GM19035 (cell line): ENCODE data around the gene RBM26.
"Not testable (repeated sequence)": the region's sequence is repeated elsewhere in the genome, so short reads cannot be mapped to it uniquely, and the experiment has no call there.

Experiments
- ATAC-seq: cut with Tn5 transposase; IDR thresholded peaks from one replicate; pipeline ENCODE4 v1.9.1; 2021; ENCODE audit not compliant: unreplicated experiment

Gene RBM26

GRCh38 chr13:79386125-79386826 is 19.8 kb downstream of the RBM26 start:
- ATAC-seq: peak; percentile 17

GRCh38 chr13:79385694-79386093 is 20.4 kb downstream of the RBM26 start:
- peak; percentile 93 for ATAC-seq

DNA sequence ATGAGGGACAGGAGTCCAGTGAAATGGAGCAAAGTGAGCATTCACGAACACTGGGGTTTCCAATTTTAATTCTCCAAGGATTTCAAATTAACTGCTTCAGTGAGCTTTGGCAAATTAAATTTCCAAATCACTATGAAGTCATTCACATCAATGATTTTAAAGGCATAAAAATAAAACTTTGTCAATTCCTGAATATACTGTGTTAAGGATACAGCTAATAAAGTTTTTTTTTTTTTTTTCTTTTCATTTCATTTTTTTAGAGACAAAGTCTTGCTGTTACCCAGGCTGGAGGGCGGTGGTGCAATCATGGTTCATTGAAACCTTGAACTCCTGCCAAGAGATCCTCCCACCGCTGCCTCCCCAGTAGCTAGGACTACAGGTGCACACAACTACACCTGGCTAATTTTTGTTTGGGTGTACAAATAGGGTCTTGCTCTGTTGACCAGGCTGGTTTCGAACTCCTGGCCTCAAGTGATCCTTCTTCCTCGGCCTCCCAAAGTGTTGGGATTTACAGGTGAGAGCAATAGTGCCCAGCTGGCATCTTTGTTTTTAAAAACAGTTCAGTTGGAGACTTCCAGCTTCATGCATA is 21.9 kb downstream of the RBM26 start:
- no peak for ATAC-seq

- peak; percentile 49 for ATAC-seq
These were observed 23.3 kb downstream of the RBM26 start for GRCh38 chr13:79382545-79383275.

- ATAC-seq: no peak
These were observed 25.1 kb downstream of the RBM26 start for GRCh38 chr13:79380997-79381396.

GRCh38 chr13:79379274-79379673 is 26.8 kb downstream of the RBM26 start:
- ATAC-seq: no peak

DNA sequence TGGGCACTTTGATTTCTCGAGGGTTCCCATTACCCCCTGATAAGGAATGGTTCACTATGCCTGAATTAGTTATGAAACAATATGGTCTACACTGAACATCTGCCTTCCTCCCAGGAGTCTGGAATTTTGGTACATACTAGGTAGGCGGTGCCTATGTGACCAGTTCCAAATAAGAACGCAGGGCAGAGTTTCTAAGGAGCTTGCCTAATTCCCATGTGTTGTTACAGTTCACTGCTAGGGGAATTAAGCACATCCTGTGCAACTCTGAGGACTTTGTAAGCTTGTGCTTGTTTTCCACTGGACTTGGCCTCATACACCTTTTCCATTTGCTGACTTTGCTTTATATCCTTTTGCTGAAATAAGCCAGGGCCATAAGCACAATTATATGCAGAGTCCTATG is 29.2 kb downstream of the RBM26 start:
- ATAC-seq: no peak

GRCh38 chr13:79374578-79374977 is 31.5 kb downstream of the RBM26 start:
- no peak for ATAC-seq

DNA sequence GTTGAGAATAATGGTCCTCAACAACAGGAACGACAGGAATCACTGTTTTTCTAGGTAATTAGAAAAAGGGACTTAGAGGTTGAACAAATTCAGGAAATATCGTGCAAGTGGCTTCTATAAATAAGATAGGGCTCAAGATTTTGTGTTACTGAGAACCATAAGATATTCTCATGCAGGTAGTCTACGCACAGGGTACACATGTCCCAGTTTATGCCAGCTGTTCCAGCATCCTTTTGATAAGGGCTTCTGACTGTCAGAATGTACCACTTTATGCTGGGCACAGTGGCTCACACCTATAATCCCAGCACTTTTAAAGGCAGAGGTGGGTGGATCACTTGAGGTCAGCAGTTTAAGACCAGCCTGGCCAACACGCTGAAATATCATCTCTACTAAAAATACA is 32.1 kb downstream of the RBM26 start:
- ATAC-seq: no peak

DNA sequence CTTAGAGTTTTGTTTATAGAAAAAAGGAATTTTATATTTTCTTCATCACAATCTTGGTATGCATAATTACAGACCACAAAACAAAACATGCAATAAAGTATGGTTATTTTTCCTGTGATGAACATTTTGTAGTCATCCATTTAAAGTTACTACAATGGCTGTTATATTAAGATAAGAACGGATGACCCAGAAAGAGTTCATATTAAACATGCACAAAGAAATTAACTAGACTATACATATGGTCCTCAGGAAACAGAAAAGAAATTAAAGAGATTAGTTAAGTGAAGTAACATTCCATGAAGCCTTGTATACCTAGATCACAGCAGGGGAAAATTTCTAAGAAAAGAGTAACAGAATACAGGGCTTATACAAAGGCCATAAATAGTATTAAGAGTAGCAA is 36.8 kb downstream of the RBM26 start:
- no peak for ATAC-seq

DNA sequence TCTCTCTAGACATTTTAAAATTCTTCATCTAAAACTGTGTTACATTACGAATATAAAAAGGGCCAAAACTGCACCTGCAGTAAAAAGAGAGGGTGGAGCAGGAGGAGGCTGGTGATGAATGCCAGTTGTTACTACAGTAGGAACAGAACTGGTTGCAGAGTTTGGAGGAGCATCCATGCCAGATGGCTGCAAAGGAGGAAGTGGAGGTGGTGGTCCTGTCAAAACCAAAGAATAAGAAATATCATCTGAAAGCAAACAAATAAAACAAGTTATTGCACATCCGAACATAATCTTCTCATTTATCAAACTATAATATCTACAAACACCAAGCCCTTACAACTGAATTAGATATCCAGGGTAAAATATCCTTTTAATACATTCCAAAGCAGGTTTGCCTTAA is 40.1 kb downstream of the RBM26 start:
- ATAC-seq: no peak

- no peak for ATAC-seq
These were observed 44.8 kb downstream of the RBM26 start for GRCh38 chr13:79361299-79361698.

DNA sequence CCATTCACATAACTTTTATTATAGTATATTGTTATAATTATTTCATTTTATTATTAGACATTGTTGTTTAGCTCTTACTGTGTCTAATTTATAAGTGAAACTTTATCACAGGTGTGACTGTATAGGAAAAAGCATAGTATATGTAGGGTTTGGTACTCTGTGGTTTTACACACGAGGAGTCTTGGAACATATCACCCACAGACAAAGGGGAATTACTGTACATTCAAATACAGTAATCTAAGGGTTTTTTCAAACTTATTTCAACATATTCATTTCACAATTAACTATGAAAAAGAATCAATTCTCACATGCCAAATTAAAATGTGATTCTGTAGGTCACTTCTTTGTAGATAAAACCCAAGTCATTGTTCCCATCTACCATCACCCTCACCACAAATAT is 46.0 kb downstream of the RBM26 start:
- no peak for ATAC-seq

- no peak for ATAC-seq
These were observed 47.0 kb downstream of the RBM26 start for GRCh38 chr13:79359064-79359463.

GRCh38 chr13:79354285-79354684 is 51.8 kb downstream of the RBM26 start:
- ATAC-seq: no peak

- ATAC-seq: no peak
These were observed 52.4 kb downstream of the RBM26 start for GRCh38 chr13:79353693-79354092.

DNA sequence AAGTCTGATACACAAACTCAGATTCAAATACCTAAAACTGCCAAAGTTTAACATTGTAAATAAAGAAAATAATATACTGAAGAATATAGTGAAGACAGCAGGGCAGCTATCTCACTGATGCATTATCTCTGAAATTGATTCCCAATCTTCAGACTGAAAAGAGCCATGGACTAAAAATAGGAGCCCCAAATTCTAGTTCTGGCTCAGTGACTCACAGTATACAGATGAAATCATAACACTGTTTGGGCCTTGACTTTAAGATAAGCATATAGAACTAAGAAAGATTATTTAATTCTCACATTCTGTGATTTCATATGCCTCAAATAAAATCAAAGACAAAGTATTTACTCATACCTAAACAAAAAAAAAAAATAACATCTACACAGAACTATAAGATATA is 53.9 kb downstream of the RBM26 start:
- no peak for ATAC-seq

GRCh38 chr13:79349608-79350007 is 56.4 kb downstream of the RBM26 start:
- ATAC-seq: not testable (repeated sequence)

GRCh38 chr13:79349011-79349410 is 57.0 kb downstream of the RBM26 start:
- no peak for ATAC-seq

DNA sequence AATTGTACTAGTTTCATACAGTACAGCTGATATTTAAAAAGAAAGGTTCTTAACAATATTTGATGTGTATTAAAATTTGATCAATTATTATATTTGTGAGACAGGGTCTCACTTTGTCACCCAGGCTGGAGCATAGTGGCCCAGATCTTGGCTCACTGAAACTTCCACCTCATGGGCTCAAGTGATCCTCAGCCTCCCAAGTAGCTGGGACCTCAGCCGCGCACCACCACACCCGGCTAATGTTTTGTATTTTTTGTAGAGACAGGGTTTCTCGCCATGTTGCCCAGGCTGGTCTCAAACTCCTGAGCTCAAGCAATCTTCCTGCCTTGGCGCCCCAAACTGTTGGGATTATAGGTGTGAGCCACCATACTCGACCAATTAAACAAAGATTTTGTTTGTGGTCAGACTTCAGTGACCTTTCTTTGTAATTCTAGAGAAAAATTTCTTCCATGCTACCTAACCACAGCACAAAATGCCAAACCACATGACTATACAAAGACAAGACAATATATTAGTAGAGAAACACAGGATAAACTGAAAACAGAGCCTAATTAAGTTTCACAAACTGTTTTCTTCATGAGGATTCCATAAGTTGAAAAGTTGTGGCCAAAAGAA is 59.6 kb downstream of the RBM26 start:
- no peak for ATAC-seq

DNA sequence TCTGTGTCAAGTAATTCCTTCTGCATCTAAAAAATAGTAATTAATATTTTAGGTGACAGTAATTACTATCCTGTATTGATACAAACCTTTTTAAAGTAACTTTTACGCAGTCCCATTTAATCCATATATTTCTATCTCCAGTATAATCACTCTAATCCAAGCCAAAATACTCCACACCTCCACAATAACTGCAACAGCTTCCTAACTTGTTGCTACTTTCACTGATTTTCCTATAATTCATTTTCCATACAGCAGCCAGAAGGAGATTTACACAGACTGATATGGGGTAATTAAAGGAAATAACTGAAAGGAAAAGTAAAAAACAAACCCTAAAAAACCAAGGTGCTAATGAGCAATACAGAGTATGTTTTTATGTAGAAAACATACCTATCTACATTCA is 64.9 kb downstream of the RBM26 start:
- no peak for ATAC-seq

DNA sequence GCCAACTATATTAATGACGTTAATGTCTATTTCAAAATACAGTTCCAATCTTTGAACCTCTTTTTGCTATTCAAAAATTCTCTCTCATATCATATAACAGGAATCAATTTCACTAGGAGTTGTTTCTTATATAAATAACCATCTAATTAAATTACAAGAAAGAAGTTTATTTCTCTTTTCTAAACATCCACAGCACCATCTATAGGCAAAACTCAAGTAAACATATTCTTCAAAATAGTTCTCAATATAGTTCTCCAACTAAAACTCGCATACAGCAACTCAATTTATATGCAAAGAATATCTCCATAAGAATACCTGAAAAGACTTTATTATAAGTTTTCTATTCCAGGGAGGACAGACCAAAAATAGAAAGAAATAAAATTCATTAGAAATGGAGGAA is 65.6 kb downstream of the RBM26 start:
- ATAC-seq: no peak
